HCT116 (cell line): Measurements from ENCODE around the gene CARD16. TPM values are rescaled to one million over a fixed set of nuclear protein-coding genes. Genes with fewer than 3 reads are reported as not detected.

ENCODE experiments used
- ATAC-seq: fragments of 200-7000 bp; cut with Tn5 transposase; 2 replicates; pipeline ENCODE4 v1.9.1; 2020; ENCODE audit warnings: mild to moderate bottlenecking, moderate library complexity
- BruUV-seq: library from RNA; stranded (reverse); fragments of 400-500 nt; replicated peaks from 2 replicates; lab custom pipeline; 2021; lab: Mats Ljungman, UMichigan
- CTCF ChIA-PET: fragments of 300-600 bp; sonication (Branson Sonifier 250); formaldehyde crosslinking; loops from one replicate; lab custom pipeline; 2021; ENCODE audit warnings: antibody characterized with exemption; lab: Charles Lee
- POLR2A ChIA-PET: fragments of 300-600, 350-600 bp; sonication (Branson Sonifier 250); formaldehyde crosslinking; loops from one replicate; lab custom pipeline; 2021; ENCODE audit warnings: antibody characterized with exemption; lab: Charles Lee
- RAD21 ChIA-PET, 2 experiments: fragments of 300-600 bp; sonication (Branson Sonifier 250); formaldehyde crosslinking; loops; one replicate each; lab custom pipeline; 2023; ENCODE audit warnings: low total read pairs in 2 of 2; ENCODE audit not compliant: uncharacterized antibody in 2 of 2, unreplicated experiment in 2 of 2, low non-redundant PET in 1 of 2; lab: Charles Lee
- DNase-seq: peaks from one replicate; pipeline ENCODE4 v3.0.0-alpha.2; 2010; ENCODE audit warnings: low read depth, low spot score
- H2AFZ ChIP-seq: fragments of 200-600 bp; shearing (Covaris generic), sonication (generic); 2 replicates; pipeline ENCODE4 v1.6.1; 2017; ENCODE audit warnings: low read depth, mixed run types, mixed read lengths, antibody characterized with exemption, low read length; ENCODE audit not compliant: poor library complexity, severe bottlenecking
- H3K27ac ChIP-seq: 2 replicates; pipeline ENCODE4 v1.5.1; 2012; ENCODE audit warnings: low read depth, low read length
- H3K27me3 ChIP-seq: fragments of 200-600 bp; sonication (generic); 2 replicates; pipeline ENCODE4 v1.6.1; 2016; ENCODE audit warnings: mixed run types, low read length, mixed read lengths; ENCODE audit not compliant: insufficient read depth
- H3K36me3 ChIP-seq, 2 experiments: fragments of 200-500 bp in 1 of 2; fragments of 200-600 bp in 1 of 2; sonication (Bioruptor generic) in 1 of 2; sonication (generic) in 1 of 2; 2 replicates each; pipeline versions ENCODE4 v1.5.1 to v1.6.1; 2014 to 2016; ENCODE audit warnings: low read length in 2 of 2, inconsistent platforms in 1 of 2, mixed read lengths in 1 of 2, mixed run types in 1 of 2; ENCODE audit not compliant: insufficient read depth in 2 of 2, control insufficient read depth in 1 of 2
- H3K4me1 ChIP-seq, 2 experiments: fragments of 200-600 bp in 1 of 2; sonication (generic) in 1 of 2; 2 replicates each; pipeline versions ENCODE4 v1.5.1 to v1.6.1; 2012 to 2017; ENCODE audit warnings: low read length in 2 of 2, inconsistent platforms in 1 of 2, mild to moderate bottlenecking in 1 of 2, mixed read lengths in 1 of 2, mixed run types in 1 of 2, moderate library complexity in 1 of 2; ENCODE audit not compliant: insufficient read depth in 2 of 2, control insufficient read depth in 1 of 2
- H3K4me2 ChIP-seq: fragments of 200-600 bp; sonication (generic); 2 replicates; pipeline ENCODE4 v1.6.1; 2017; ENCODE audit warnings: mixed run types, low read length, mixed read lengths
- H3K4me3 ChIP-seq, 2 experiments: fragments of 200-600 bp in 1 of 2; sonication (generic) in 1 of 2; replicated peaks in 1 of 2; 2 replicates each; pipeline ENCODE4 v1.5.1; 2011 to 2016; ENCODE audit warnings: low read length in 2 of 2, control low read depth in 1 of 2, low read depth in 1 of 2, mild to moderate bottlenecking in 1 of 2, mixed read lengths in 1 of 2, mixed run types in 1 of 2
- H3K79me2 ChIP-seq: fragments of 200-600 bp; sonication (generic); 2 replicates; pipeline ENCODE4 v1.6.1; 2017; ENCODE audit warnings: mild to moderate bottlenecking, mixed run types, low read length, moderate library complexity, mixed read lengths; ENCODE audit not compliant: insufficient read depth
- H3K9ac ChIP-seq: fragments of 200-600 bp; sonication (generic); 2 replicates; pipeline ENCODE4 v1.6.1; 2016; ENCODE audit warnings: low read length, mixed read lengths
- H3K9me2 ChIP-seq: fragments of 200-600 bp; sonication (generic), shearing (Covaris generic); 2 replicates; pipeline ENCODE4 v1.6.1; 2017; ENCODE audit warnings: mixed run types, mild to moderate bottlenecking, moderate library complexity; ENCODE audit not compliant: insufficient read depth
- H3K9me3 ChIP-seq, 2 experiments: fragments of 200-500 bp in 1 of 2; fragments of 200-600 bp in 1 of 2; sonication (Bioruptor generic) in 1 of 2; sonication (generic) in 1 of 2; 2 replicates each; pipeline ENCODE4 v1.6.1; 2014 to 2017; ENCODE audit warnings: low read length in 2 of 2, mixed read lengths in 2 of 2, inconsistent platforms in 1 of 2, low read depth in 1 of 2, mild to moderate bottlenecking in 1 of 2, mixed run types in 1 of 2, moderate library complexity in 1 of 2; ENCODE audit not compliant: control insufficient read depth in 1 of 2, insufficient read depth in 1 of 2
- H4K20me1 ChIP-seq: fragments of 200-600 bp; sonication (generic), shearing (Covaris generic); 2 replicates; pipeline ENCODE4 v1.6.1; 2017; ENCODE audit warnings: mixed run types, mild to moderate bottlenecking, moderate library complexity; ENCODE audit not compliant: insufficient read depth
- CTCF ChIP-seq, 3 experiments: fragments of 200-600 bp in 1 of 3; sonication (generic) in 1 of 3; IDR thresholded peaks in 2 of 3; conservative IDR thresholded peaks in 1 of 3; 2 replicates each; pipeline ENCODE4 v1.5.1; 2012 to 2017; ENCODE audit warnings: low read depth in 2 of 3, low read length in 2 of 3, antibody characterized with exemption in 1 of 3, borderline replicate concordance in 1 of 3, control low read depth in 1 of 3, mild to moderate bottlenecking in 1 of 3, mixed read lengths in 1 of 3, mixed run types in 1 of 3, moderate library complexity in 1 of 3; ENCODE audit not compliant: insufficient read depth in 1 of 3
- EZH2phosphoT487 ChIP-seq: fragments of 200-600 bp; IDR thresholded peaks from 2 replicates; pipeline ENCODE4 v1.6.1; 2018; ENCODE audit warnings: antibody characterized with exemption, borderline replicate concordance
- JUND ChIP-seq: IDR thresholded peaks from 2 replicates; pipeline ENCODE4 v1.6.1; 2012
- REST ChIP-seq: IDR thresholded peaks from 2 replicates; pipeline ENCODE4 v1.6.1; 2012; ENCODE audit warnings: low read depth
- SIN3A ChIP-seq: IDR thresholded peaks from 2 replicates; pipeline ENCODE4 v1.6.1; 2012; ENCODE audit warnings: low read depth
- TCF7L2 ChIP-seq: IDR thresholded peaks from 2 replicates; pipeline ENCODE4 v1.7.0; 2011; ENCODE audit warnings: borderline replicate concordance, inconsistent platforms; ENCODE audit not compliant: insufficient read depth, insufficient read length; ENCODE audit errors: extremely low read depth
- YY1 ChIP-seq: IDR thresholded peaks from 2 replicates; pipeline ENCODE4 v1.6.1; 2011; ENCODE audit warnings: low read length, low read depth, moderate library complexity, mild to moderate bottlenecking; ENCODE audit not compliant: insufficient replicate concordance; ENCODE audit errors: extremely low read depth
- ZFX ChIP-seq: fragments of 450-650 bp; IDR thresholded peaks from 2 replicates; pipeline ENCODE4 v1.6.1; 2017
- intact Hi-C: fragments of 100-400 bp; cut with micrococcal nuclease; formaldehyde crosslinking; loops from 2 replicates; pipeline ENCODE4 v1.10.0; 2022
- total RNA-seq: library from RNA; stranded (reverse); gene quantifications from one replicate; pipeline ENCODE4 v1.2.1, GENCODE V29; 2021; ENCODE audit not compliant: unreplicated experiment

Gene CARD16
- total RNA-seq, 1 experiment from 2014 or later, result not detected

- BruUV-seq, result no TSS peak
- POLR2A ChIA-PET, result no interaction called here
- TF ChIP-seq YY1 (no peak), SIN3A (no peak), EZH2phosphoT487 (no peak), JUND (no peak), REST (no peak), CTCF (IDR thresholded peaks at IDR 0.05 in 2 of 3, conservative IDR thresholded peaks at IDR 0.05 in 1 of 3; ENCODE audit: borderline replicate concordance in 1 of 3, insufficient read depth in 1 of 3, low read depth in 2 of 3, low read length in 2 of 3) (no peak), TCF7L2 (no peak), ZFX (no peak)
- TF ChIP-seq, all 23 proteins: peak for 0
- Histone ChIP-seq H3K27ac (no peak overlapping the region), H3K9ac (no peak overlapping the region), H3K36me3 (no peaks in the 10 kb centered on the region), H2AFZ (no peak overlapping the region), H3K4me2 (no peak overlapping the region), H3K79me2 (no peaks in the 10 kb centered on the region), H4K20me1 (no peaks in the 10 kb centered on the region), H3K9me2 (no peaks in the 10 kb centered on the region), H3K27me3 (no peaks in the 10 kb centered on the region), H3K9me3 (no peaks in the 10 kb centered on the region), H3K4me1 (no peaks in the 10 kb centered on the region), H3K4me3 (no peak overlapping the region)
- DNase-seq, result no peak
- intact Hi-C loops, result no loop called here
- ChIA-PET CTCF (no interaction called here), RAD21 (no interaction called here)
- ATAC-seq, result no peak
Measured at GRCh38 chr11:105071089-105071732, 26.1 kb upstream of the CARD16 start.
